ENCODE results near the gene AHCYL2. TPM values are rescaled to one million over a fixed set of nuclear protein-coding genes. Genes with fewer than 3 reads are reported as not detected.

The AHCYL2 gene
- total RNA-seq, 1 experiment from 2014 or later, result 17.0 TPM

DNA sequence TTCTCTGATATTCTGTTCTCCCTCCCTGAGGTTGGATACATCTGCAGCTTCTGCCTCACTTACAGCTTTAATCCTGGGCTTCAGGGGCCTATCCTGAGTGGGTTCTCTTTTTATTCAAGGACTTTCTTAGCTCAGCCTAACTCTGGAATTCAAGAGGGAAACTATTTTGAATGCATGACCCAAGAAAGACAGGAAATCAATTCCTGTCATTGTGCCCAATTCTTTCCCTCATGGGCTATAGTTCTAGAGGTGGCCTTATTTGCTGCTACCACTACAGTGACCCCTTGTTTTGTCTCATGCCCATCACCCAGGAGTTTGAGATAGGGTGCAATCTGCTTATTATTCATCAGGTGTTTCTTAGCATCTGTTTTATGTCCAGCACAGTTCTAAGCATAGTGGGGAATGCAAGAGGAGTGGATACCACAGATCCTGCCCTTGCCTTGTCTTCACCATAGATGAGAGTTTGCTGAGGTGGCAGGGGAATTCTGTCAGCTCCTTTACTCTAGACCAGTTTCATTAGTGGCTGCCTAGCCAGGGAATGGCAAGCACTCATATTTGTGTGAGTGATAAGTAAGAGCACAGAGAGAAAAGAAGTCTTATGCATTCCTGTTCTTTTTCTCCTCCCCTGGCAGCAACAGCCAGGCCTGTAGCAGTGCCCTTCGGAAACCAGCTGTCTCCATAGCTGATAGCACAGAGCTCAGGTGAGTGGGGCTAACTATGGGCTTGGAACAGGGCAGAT lies 228.8 kb downstream of the AHCYL2 start:
- Histone ChIP-seq H3K27me3 (ENCODE audit: insufficient read depth, low read length) (no peaks in the 10 kb centered on the region), H2AFZ (ENCODE audit: low read depth, low read length, poor library complexity, severe bottlenecking) (no peak overlapping the region), H3K4me3 (replicated peaks in 1 of 2; ENCODE audit: low read depth in 1 of 2, low read length in 2 of 2) (no peak overlapping the region; a peak in 1 of 4 replicates), H3K4me2 (ENCODE audit: low read length) (peak overlapping the region; percentile 40), H4K20me1 (ENCODE audit: insufficient read depth) (no peaks in the 10 kb centered on the region), H3K9me2 (ENCODE audit: insufficient read depth) (no peaks in the 10 kb centered on the region), H3K36me3 (ENCODE audit: control insufficient read depth in 1 of 2, insufficient read depth in 2 of 2, low read length in 2 of 2) (peaks cover 3 to 23% of the 10 kb centered on the region in 2 experiments; a peak in 2 of 4 replicates), H3K79me2 (ENCODE audit: insufficient read depth, low read length) (no peaks in the 10 kb centered on the region), H3K4me1 (ENCODE audit: control insufficient read depth in 1 of 2, insufficient read depth in 2 of 2, low read length in 2 of 2) (peaks cover 7 to 27% of the 10 kb centered on the region in 2 experiments), H3K9me3 (ENCODE audit: control insufficient read depth in 1 of 2, insufficient read depth in 1 of 2, low read depth in 1 of 2, low read length in 2 of 2) (no peaks in the 10 kb centered on the region; a peak in 1 of 4 replicates), H3K9ac (ENCODE audit: low read length) (no peak overlapping the region), H3K27ac (ENCODE audit: low read depth, low read length) (no peak overlapping the region)
- BruUV-seq (replicated peaks), result no TSS peak
- ATAC-seq, result peak; percentile 24; the same call in 1 of the 2 replicates
- intact Hi-C loops (cut with micrococcal nuclease), result no loop called here
- DNase-seq (ENCODE audit: low read depth, low spot score), result no peak
- TF ChIP-seq CBX3 (IDR thresholded peaks at IDR 0.05; ENCODE audit: low read depth) (no peak), ATF3 (IDR thresholded peaks at IDR 0.05) (no peak), ZFX (IDR thresholded peaks at IDR 0.05) (no peak), EZH2 (IDR thresholded peaks at IDR 0.05) (no peak), CEBPB (IDR thresholded peaks at IDR 0.05; ENCODE audit: low read depth) (no peak), EGR1 (IDR thresholded peaks at IDR 0.05; ENCODE audit: low read depth) (no peak), SIN3A (IDR thresholded peaks at IDR 0.05; ENCODE audit: low read depth) (no peak), YY1 (IDR thresholded peaks at IDR 0.05; ENCODE audit: extremely low read depth, insufficient replicate concordance, low read depth, low read length) (no peak), FOSL1 (IDR thresholded peaks at IDR 0.05; ENCODE audit: low read depth) (no peak), EZH2phosphoT487 (IDR thresholded peaks at IDR 0.05; ENCODE audit: borderline replicate concordance) (no peak), ZNF274 (IDR thresholded peaks at IDR 0.05; ENCODE audit: low read depth, low read length) (no peak), REST (IDR thresholded peaks at IDR 0.05; ENCODE audit: low read depth) (no peak), POLR2A (IDR thresholded peaks at IDR 0.05; ENCODE audit: borderline replicate concordance, extremely low read depth, insufficient read depth, insufficient read length) (no peak), JUND (IDR thresholded peaks at IDR 0.05) (no peak)
- TF ChIP-seq, protein P1, sequence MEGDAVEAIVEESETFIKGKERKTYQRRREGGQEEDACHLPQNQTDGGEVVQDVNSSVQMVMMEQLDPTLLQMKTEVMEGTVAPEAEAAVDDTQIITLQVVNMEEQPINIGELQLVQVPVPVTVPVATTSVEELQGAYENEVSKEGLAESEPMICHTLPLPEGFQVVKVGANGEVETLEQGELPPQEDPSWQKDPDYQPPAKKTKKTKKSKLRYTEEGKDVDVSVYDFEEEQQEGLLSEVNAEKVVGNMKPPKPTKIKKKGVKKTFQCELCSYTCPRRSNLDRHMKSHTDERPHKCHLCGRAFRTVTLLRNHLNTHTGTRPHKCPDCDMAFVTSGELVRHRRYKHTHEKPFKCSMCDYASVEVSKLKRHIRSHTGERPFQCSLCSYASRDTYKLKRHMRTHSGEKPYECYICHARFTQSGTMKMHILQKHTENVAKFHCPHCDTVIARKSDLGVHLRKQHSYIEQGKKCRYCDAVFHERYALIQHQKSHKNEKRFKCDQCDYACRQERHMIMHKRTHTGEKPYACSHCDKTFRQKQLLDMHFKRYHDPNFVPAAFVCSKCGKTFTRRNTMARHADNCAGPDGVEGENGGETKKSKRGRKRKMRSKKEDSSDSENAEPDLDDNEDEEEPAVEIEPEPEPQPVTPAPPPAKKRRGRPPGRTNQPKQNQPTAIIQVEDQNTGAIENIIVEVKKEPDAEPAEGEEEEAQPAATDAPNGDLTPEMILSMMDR (IDR thresholded peaks at IDR 0.05 in 2 of 3, conservative IDR thresholded peaks at IDR 0.05 in 1 of 3; ENCODE audit: borderline replicate concordance in 1 of 3, insufficient read depth in 1 of 3, low read depth in 2 of 3, low read length in 2 of 3), result no peak
- ChIA-PET RAD21 (ENCODE audit: low non-redundant PET in 1 of 2, low total read pairs in 2 of 2, uncharacterized antibody in 2 of 2, unreplicated experiment in 2 of 2) (interaction anchor here in 1 of 2 experiments (1.1 kb wide), 1 partner anchor 86 kb away, joined by 3 read pairs; no protein-coding TSS in a partner anchor), POLR2A (no interaction called here), CTCF (interaction anchor here (0.6 to 0.7 kb wide), 2 partner anchors 78 to 236 kb away, joined by 3 read pairs; no protein-coding TSS in a partner anchor)

All from HCT116 (cell line).